GM21381 (cell line): ENCODE results near the gene CREG2.

Experiments used
- ATAC-seq: cut with Tn5 transposase; IDR thresholded peaks from one replicate; pipeline ENCODE4 v1.9.1; 2021; ENCODE audit warnings: mild to moderate bottlenecking, moderate library complexity; ENCODE audit not compliant: unreplicated experiment

Gene CREG2

DNA sequence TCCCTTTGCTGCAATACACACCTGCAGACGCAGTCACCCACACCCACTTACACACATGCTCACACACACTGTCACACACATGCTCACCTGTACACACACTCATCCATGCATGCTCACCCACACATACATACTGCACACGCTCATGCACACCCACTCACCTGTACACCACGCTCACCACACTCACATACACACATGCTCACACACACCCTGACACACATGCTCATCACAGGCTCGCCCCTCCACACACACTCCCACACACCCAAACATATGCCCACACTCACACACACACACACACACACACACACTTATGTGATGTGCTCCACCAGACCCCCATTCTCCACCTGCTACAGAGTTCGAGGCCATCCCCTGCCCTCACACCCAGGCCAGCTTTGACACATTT lies 22.8 kb upstream of the CREG2 start:
- no peak for ATAC-seq

DNA sequence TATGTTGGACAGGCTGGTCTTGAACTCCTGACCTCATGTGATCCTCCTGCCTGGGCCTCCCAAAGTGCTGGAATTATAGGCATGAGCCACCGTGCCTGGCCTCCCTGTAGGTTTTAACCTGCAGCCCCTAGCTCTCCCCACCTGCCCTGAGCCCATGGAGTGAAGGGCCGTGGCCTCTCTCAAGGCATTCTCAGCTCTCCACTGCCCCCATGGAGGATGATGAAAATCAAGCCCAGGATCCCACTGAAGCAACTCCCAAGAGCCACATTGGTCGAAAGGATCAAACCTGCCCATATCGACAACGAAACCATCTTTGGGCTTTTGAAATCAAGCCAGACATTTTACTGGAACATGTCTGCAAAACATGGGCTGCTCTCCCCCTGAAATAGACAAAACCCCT lies 22.4 kb upstream of the CREG2 start:
- ATAC-seq: no peak

DNA sequence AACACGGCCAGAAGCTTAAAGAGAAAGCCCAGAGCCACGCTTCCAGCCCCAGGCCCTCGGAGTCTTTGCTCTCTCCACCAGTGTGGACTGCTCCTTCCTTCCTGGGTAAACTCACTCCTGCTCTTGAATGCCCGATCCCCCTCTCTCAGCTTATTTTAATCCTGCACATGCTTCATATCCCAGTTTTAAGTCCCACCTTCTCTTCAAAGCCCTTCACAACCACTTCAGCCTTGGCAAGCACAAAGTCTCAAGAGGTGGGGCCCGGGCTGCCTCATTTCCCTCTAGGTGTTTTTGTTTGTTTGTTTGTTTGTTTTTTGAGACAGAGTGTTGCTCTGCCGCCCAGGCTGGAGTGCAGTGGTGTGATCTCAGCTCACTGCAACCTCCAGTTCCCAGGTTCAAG lies 21.6 kb upstream of the CREG2 start:
- no peak for ATAC-seq

DNA sequence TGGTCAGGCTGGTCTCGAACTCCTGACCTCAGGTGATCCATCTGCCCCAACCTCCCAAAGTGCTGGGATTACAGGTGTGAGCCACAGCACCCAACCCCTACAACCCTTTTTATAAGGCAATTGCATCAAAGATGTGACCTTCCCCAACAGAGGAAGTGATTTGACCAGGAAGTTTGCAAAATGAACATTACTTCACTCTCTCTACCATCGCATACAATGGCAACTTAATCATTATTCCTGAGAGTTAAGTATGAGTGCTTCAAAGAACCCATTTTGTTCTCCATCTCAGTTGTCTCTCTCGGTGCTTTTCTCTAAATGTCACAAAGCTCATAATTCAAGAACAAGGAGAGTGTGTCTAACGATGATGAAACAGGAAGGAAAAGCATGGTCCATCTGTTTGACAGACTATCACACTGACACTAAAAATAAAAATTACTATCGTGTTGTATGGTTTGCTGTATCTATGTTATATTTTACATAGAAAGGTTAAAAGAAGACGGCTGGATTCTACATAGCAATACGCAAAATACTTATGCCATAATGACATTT lies 18.1 kb upstream of the CREG2 start:
- ATAC-seq: no peak

DNA sequence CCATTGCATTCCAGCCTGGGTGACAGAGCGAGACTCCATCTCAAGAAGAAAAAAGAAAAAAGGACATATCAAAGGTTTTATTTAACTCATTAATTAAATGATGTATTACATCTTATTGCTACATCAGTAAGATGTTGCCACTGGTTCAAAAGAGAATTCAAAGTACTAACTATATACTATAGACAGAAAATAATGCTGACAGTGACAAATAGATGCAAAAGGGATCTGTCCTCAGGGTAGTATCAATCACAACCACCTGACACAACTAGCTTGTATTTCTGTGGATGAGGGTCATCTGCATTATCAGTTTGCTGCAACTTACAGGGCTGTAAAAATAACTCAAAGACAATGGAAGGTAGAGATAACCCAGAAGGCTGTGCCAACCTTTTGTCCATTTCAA lies 16.4 kb upstream of the CREG2 start:
- no peak for ATAC-seq

DNA sequence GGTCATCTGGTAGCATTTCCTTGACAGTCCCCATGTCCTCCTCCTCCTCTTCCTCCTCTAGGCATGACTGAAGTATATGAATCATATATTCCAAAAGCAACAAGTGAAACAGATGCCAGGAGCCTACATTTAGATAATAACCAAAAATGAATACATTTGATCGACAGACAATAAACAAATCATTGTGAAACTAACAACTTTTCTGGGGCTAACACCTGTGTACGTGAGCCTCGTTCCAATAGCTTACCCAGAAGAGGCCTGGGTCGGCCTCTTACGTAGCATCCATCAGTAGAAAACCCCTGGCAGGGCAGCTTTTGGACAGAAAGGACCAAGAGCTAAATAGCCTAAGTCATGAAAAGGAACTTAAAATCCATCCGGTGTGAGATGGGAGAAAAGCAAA lies 15.3 kb upstream of the CREG2 start:
- no peak for ATAC-seq

DNA sequence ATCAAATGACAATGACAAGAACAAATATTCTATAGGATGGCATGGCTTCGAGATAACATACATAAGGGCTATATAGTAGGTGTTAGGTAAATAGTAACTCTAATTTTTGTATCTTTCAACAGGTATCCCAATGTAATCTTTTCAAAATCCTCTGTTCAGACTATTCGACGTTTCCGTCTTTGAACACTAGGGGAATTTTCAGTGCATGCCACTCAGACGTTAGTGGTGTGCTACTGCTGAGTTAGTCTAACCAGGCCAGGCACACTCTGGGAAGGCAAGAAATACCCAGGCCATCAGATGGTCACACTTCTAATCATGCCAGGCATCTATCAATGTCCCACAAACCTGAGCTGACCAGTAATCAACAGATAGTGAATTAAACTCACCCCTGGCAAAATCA lies 14.6 kb upstream of the CREG2 start:
- ATAC-seq: no peak

DNA sequence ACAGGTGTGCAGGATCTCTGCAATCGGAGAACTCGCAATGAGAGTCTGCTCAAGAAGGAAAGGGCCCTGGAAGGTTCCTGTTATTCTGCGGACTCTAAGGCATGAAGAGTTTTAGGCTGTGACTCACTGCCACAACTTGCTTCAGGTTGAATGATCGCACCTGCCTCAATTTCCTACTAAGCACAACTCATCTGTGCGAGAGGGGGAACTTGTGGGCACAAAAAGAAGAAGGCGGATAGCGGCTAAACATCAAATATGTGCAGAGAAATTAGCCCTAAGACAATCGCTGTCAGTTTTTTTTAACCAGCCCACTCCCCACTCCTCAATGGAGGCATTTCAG lies 14.0 kb upstream of the CREG2 start:
- no peak for ATAC-seq

DNA sequence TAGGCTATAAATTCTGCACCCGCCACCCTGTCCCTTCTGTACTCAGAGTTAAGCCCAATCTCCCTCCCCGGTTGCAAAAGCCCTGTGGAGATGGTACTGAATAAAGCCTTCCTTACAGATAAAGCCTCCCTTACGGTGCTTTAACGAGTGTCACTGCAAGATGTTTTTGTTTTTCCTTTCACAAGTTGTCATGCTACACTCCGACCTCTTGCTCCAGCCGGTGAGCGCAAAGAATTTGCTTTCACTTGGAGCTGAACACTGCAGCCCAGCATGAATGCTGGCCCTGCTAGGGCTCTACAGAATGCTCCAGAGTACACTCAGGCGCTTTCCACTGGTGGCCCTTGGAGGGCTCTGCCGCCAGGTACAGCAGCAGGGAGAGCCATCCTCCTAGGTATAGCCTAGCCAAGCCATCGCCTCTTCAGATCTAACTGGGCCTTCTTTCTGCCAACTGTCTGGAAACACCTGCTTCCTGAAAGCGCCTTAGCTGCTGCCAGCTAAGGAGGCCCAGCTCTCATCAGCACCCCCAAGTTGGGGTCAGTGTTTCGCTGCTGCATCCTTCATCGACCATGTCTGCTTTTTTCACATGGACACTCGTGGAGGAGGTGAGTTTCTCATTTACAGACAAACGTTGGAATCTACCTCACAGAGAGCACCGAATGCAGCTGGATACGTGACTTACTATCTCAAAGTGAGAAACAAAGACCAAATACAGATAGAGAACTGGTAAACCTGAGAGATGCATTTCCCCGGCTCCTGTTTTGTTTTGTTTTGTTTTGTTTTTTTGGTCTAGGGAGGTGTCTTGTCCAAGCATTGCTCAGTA lies 13.4 kb upstream of the CREG2 start:
- no peak for ATAC-seq

DNA sequence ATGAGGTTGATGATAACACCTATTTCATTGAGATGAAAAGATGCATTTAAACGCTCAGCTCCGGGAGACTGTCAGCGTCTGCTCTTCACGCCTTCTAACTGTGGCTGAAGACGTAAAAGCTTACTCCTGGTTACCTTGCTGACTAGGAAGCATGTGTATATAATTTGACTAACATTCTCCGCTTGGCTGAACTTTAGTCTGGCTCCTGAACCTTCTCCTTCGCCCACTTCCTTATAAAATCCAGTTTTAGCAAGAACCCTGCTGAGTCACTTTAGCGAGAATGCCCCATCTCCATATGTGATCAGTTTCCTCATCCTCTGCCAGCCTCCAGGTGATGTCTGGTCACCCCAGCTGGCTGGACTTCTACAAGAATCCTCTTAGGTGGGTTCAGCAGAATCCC lies 12.7 kb upstream of the CREG2 start:
- no peak for ATAC-seq

DNA sequence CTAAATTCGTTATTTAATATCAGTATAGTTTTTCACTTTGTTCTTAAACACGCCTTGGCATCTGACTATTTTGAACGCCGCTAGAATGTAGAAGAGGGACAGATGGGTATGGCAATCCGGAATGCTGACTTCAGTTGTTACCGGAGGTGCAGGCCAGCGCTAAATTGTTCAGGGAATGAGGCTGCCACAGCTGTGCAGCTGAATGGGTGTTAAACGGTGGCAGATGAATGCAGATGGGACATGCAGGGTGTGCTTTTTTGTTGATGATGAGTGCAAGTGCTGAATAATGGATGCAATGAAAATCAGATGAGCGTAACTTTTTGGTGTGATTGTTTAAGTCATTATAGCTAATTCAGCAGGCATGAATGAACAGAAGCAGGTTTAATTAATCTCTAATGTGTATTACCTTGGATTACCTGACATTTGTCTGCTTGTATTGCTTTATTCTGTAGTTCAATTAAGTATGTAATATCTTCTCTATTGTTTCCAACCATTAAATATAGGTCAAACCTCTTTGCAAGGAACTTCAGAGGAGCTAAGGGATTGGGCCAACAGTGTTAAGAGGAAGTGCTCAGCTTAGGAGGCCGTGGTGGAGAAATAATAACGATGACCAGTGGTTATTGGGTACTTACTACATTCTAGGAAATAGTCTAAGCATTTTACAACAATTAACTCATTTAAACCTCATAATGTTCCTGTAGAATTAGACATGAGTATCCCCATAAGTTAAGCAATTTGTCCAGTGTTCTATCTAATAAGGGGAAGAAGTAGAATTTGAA lies 11.9 kb upstream of the CREG2 start:
- no peak for ATAC-seq

DNA sequence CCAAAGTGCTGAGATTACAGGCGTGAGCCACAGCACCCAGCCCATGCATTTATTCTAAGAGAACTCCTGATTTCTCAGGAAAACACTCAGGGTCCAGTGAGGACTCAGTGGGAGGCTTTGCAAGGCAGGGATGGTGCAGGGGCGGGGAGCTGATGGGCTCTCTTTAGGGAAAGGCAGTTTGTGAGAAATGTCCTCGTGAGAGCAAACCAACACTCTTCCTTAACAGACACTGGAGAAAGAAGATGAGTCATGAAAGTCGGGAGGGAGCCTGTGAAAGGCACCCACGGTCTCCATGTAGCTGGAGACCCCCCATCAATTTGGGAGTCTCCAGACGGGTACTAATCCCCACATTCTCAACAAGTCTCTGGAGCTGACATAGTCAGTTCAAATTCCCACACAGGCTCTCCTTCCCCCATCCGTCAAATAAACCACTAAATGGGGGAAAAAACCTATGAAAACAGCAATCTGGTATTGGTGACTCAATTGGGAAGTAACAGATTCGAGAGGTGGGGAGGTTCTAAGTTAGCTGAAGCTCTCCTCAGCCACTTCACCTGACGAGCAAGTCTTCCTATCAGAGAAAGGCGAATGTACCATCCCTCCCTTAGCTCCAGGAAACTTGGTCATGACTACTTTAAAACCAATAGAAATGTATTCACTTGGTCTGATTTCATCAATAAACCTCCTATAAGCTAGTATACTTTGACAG lies 11.0 kb upstream of the CREG2 start:
- no peak for ATAC-seq

DNA sequence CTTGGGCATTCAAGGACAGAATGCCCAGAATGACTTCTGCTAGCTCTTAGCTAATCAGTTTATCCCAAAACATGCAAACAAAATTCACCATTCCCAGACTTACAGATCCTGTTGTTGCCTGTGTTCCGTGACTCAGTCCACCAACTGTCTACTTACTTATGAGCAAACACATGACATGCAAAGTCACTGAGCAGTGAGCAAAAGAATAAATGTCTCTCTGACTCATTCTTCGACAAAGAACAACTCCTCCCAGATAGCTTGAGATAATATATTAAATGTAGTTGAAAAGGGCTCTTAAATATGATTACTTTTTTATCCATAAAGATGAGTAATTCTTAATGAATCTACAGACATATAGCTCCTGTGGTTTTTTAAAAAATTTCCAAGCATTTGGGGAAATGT lies 9.0 kb upstream of the CREG2 start:
- no peak for ATAC-seq

DNA sequence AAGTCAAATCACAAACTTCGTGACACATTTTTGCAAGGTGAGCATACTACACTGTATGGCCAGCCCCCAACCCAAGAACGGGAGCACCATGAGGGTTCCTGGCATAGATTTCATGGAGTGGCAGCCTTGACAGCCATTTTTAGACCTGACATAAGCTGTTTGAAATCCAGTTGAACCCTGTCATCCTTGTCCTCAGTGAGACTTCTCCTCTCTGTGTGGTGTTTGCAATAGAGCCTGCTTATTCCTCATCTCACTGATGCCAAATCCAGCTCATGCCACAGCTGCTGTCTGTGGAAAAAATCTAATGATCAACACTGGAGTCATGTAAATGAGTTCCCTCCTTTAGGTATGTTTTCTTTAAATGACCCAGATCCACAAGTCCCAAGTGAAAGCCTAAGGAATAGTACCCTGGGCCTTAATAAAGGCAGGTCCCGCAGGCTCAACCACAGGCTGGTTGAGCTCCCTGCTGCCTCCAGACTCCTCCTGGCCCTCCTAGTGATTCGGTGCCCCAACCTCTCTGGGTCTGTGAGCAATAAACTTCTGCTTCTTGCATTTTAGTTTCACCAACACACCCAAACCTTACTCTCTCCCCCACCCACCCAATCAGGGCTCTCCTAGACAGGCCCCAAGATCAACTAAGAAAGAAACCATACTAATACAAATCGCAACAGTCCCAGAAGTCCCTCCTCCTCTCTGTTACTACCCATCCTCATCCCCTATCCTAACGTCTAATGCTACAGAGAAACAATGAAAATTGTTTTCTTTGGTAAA lies 8.4 kb upstream of the CREG2 start:
- no peak for ATAC-seq

DNA sequence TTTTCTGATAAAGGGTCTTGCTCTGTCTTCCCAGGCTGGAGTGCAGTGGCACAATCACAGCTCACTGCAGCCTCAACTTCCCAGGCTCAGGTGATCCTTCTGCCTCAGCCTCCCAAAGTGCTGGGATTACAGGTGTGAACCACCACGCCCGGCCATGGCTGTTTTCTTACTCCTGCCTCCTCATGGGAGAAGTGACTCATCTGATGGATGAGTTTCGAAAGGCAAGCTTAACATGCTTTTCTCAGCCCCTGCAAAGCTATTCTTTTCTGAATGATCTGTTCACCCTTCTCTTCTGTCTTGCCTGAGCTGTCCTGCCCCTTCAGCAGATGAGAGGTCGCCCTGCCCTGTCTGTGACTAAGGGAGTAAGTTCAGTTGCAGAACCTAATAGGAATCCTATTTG lies 929 bp upstream of the CREG2 start:
- no peak for ATAC-seq

DNA sequence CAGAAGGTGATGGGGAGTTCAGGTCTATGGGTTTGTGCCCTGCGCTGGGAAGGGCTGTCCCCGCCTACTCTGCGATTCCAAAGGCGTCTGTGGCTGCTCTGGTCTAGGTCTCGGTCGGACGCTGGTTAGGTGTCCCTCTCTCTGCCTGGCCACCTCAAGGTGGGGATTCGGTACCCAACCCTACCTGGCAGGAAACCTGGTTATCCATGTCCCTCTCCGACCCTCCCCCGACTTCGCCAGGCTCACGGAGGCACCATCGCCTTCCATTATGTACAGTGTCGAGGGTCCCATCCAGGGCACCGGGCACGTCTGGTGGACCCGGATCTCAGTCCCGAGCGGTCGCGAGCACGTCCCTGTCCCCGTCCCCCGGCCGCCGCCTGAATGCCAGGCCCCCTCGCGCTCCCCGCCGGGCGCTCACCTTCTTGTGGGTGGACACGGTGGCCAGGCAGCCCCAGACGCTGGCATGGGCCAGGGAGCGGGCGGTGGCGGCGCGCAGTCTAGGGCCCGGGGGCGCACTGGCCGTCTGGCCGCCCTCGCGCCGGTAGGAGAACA lies 628 bp downstream of the CREG2 start:
- ATAC-seq: no peak

DNA sequence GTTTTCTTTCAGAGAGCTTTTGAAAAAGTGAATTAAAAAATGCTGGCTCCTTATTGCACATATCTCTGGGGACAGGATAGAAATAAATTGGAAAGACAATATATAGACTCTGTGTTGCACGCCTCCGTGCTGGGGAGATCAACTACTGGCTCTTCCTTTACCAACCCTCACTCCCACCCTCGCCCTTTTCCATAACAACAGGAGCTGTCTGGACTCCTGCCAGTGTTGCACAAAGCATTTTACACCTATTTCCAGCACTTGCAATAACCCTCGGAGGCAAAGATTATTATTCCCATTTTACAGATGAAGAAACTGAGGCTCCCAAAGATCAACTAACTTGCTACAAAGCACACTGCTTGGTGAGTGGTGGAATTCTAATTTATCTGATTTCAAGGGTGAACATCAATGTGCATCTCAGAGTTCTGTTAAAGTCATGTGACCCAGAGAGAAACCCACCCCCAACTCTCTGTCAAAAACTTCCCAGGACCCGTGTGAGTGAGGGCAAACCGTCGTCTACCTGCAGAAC lies 4.2 kb downstream of the CREG2 start:
- no peak for ATAC-seq

DNA sequence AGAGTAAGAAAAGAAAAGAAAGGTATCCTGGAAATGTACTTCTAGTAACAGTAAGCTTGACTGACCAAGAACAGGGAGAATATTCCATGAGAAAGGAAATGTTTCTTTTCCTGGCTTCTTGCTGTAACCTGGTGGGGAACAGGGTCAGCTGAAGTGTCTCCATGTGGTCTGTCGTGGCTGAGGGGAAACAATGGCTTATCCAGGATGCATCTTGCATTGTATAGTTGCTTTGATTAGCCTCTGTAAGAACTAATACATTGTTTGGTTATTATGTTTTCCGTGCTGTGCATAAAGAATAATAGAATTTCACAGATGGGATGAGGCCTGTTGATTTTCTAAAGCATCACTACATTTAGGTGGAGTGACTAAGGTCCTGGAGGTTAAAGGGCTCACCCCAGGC lies 4.9 kb downstream of the CREG2 start:
- ATAC-seq: no peak

DNA sequence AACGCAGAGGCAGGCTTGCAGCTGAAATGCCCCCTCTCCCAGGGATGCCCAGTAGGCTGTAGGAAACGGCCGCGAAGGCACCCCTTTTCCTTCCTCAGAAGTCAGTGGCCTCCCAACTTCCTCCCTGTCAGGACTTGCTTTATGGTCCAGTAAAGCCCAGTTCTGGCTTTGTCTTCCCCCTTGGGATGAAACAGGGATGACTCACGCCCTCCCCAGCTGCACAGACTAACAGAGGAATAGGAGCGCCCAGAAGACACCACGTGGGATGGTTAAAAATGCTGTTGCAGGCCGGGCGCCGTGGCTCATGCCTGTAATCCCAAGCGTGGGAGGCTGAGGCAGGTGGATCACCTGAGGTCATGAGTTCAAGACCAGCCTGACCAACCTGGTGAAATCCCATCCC lies 6.9 kb downstream of the CREG2 start:
- no peak for ATAC-seq

DNA sequence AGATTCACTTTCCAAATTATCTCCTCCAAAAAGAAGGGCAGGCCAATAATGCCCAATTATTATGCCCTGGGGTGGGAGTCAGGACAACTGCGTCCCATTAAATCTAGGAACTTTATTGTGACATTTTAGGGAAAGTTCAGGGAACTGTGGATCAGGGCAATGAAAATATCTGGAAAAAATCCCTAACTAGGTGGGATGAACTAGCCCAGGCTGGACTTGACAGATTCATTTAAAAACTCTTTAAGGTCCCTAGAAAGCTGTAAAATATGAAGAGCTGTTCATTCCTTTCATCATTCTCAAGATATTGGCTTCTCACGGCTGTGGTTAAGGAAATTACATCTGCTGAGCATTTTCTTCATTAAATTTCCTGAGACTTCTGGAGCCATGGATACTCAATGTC lies 8.2 kb downstream of the CREG2 start:
- ATAC-seq: no peak
